K562 (cell line): ENCODE results near the gene XRRA1.

Source experiments
- CBFA2T3 ChIP-seq: fragments of 450-650 bp; IDR thresholded peaks from 2 replicates; pipeline ENCODE4 v1.6.1; 2017
- ETV5 ChIP-seq: sonication (generic); formaldehyde crosslinking; IDR thresholded peaks from 2 replicates; pipeline ENCODE4 v1.4.0; 2020; ENCODE audit warnings: low read depth, mild to moderate bottlenecking, missing genetic modification reagents
- FOXK2 ChIP-seq, 2 experiments: fragments of 450-650 bp; IDR thresholded peaks in 1 of 2; conservative IDR thresholded peaks in 1 of 2; 2 replicates each; pipeline ENCODE4 v1.6.1; 2016; ENCODE audit warnings: low read depth in 2 of 2, mild to moderate bottlenecking in 1 of 2
- MAFF ChIP-seq: IDR thresholded peaks from 2 replicates; pipeline ENCODE4 v1.6.1; 2012; ENCODE audit warnings: low read length, improper control_type of control experiment
- NR2C2 ChIP-seq, 2 experiments: fragments of 200-800 bp in 1 of 2; sonication (Bioruptor generic) in 1 of 2; sonication (generic) in 1 of 2; formaldehyde crosslinking in 1 of 2; IDR thresholded peaks; 2 replicates each; pipeline versions ENCODE4 v1.6.1 to v1.8.0; 2016 to 2022; ENCODE audit warnings: mild to moderate bottlenecking in 1 of 2, missing compliant biosample characterization in 1 of 2, missing genetic modification characterization in 1 of 2, missing genetic modification reagents in 1 of 2
- POLR2AphosphoS5 ChIP-seq: IDR thresholded peaks from 2 replicates; pipeline ENCODE4 v1.6.1; 2011; ENCODE audit warnings: mild to moderate bottlenecking, low read depth, low read length, moderate library complexity; ENCODE audit not compliant: control insufficient read depth, insufficient read depth
- TCF7 ChIP-seq: sonication (generic); IDR thresholded peaks from 2 replicates; pipeline ENCODE4 v1.6.1; 2016; ENCODE audit warnings: antibody characterized with exemption, borderline replicate concordance
- ZBTB8A ChIP-seq: fragments of 450-650 bp; IDR thresholded peaks from 2 replicates; pipeline ENCODE4 v1.6.1; 2018; ENCODE audit warnings: mild to moderate bottlenecking, moderate library complexity; ENCODE audit not compliant: partially characterized antibody
- ZNF695 ChIP-seq: fragments of 450-650 bp; formaldehyde crosslinking; IDR thresholded peaks from 2 replicates; pipeline ENCODE4 v1.4.0; 2020; ENCODE audit warnings: mild to moderate bottlenecking, moderate library complexity
- TF ChIP-seq, protein P1 (sequence below), 3 experiments: IDR thresholded peaks in 2 of 3; conservative IDR thresholded peaks in 1 of 3; 2 replicates each; pipeline ENCODE4 v1.5.1; 2011 to 2012; ENCODE audit warnings: low read length in 3 of 3, mild to moderate bottlenecking in 3 of 3, control low read depth in 2 of 3, improper control_type of control experiment in 1 of 3, inconsistent platforms in 1 of 3, low read depth in 1 of 3, mixed read lengths in 1 of 3, moderate library complexity in 1 of 3; ENCODE audit not compliant: insufficient read depth in 2 of 3
- TF ChIP-seq, protein P2 (sequence below): fragments of 250-450 bp; sonication (Bioruptor Pico); IDR thresholded peaks from 2 replicates; pipeline ENCODE4 v1.5.0; 2020; ENCODE audit warnings: mild to moderate bottlenecking
- TF ChIP-seq, protein P3 (sequence below): sonication (generic); formaldehyde crosslinking; IDR thresholded peaks from 2 replicates; pipeline ENCODE4 v1.8.1; 2022; ENCODE audit warnings: missing genetic modification reagents
- TF ChIP-seq, protein P4 (sequence below): sonication (generic); formaldehyde crosslinking; IDR thresholded peaks from 2 replicates; pipeline ENCODE4 v1.8.0; 2022; ENCODE audit warnings: mild to moderate bottlenecking, missing genetic modification reagents

DNA sequence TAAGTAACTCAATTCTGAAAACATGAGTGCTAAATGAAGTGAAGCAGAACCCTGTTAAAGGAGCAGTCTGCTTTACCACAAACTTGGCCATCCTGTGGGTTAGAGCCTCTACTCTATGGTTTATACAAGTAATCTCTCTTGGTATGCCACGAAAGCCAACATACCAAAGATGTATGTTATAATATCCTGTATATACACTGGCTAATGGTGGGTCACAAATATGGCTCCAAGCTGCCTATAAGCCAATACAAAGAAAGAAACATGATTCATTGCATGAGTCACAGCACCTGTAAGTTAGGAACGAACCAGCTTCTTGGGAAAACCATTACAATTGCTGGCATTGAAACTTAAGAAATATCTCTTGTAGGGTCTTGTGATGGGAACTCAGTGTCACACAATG lies 16.1 kb downstream of the XRRA1 start:
- TF ChIP-seq, protein P1, sequence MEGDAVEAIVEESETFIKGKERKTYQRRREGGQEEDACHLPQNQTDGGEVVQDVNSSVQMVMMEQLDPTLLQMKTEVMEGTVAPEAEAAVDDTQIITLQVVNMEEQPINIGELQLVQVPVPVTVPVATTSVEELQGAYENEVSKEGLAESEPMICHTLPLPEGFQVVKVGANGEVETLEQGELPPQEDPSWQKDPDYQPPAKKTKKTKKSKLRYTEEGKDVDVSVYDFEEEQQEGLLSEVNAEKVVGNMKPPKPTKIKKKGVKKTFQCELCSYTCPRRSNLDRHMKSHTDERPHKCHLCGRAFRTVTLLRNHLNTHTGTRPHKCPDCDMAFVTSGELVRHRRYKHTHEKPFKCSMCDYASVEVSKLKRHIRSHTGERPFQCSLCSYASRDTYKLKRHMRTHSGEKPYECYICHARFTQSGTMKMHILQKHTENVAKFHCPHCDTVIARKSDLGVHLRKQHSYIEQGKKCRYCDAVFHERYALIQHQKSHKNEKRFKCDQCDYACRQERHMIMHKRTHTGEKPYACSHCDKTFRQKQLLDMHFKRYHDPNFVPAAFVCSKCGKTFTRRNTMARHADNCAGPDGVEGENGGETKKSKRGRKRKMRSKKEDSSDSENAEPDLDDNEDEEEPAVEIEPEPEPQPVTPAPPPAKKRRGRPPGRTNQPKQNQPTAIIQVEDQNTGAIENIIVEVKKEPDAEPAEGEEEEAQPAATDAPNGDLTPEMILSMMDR (IDR thresholded peaks at IDR 0.05 in 2 of 3, conservative IDR thresholded peaks at IDR 0.05 in 1 of 3; ENCODE audit: insufficient read depth in 2 of 3, low read depth in 1 of 3, low read length in 3 of 3) = no peak
- TF ChIP-seq ETV5 = no peak
- TF ChIP-seq CBFA2T3 = no peak
- no peak for TF ChIP-seq TCF7
- TF ChIP-seq FOXK2 (conservative IDR thresholded peaks at IDR 0.05 in 1 of 2, IDR thresholded peaks at IDR 0.05 in 1 of 2; ENCODE audit: low read depth in 2 of 2) = no peak
- TF ChIP-seq MAFF = no peak
- no peak for TF ChIP-seq NR2C2 (CRISPR knock-in tag; IDR thresholded peaks at IDR 0.05)
- no peak for TF ChIP-seq NR2C2 (tag; IDR thresholded peaks at IDR 0.05)
- TF ChIP-seq, protein P2, sequence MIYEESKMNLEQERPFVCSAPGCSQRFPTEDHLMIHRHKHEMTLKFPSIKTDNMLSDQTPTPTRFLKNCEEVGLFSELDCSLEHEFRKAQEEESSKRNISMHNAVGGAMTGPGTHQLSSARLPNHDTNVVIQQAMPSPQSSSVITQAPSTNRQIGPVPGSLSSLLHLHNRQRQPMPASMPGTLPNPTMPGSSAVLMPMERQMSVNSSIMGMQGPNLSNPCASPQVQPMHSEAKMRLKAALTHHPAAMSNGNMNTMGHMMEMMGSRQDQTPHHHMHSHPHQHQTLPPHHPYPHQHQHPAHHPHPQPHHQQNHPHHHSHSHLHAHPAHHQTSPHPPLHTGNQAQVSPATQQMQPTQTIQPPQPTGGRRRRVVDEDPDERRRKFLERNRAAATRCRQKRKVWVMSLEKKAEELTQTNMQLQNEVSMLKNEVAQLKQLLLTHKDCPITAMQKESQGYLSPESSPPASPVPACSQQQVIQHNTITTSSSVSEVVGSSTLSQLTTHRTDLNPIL (CRISPR knock-in tag) = no peak
- TF ChIP-seq ZBTB8A = no peak
- TF ChIP-seq, protein P3, sequence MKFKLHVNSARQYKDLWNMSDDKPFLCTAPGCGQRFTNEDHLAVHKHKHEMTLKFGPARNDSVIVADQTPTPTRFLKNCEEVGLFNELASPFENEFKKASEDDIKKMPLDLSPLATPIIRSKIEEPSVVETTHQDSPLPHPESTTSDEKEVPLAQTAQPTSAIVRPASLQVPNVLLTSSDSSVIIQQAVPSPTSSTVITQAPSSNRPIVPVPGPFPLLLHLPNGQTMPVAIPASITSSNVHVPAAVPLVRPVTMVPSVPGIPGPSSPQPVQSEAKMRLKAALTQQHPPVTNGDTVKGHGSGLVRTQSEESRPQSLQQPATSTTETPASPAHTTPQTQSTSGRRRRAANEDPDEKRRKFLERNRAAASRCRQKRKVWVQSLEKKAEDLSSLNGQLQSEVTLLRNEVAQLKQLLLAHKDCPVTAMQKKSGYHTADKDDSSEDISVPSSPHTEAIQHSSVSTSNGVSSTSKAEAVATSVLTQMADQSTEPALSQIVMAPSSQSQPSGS (CRISPR knock-in tag) = no peak
- no peak for TF ChIP-seq POLR2AphosphoS5
- no peak for TF ChIP-seq ZNF695 (CRISPR knock-in tag)
- TF ChIP-seq, protein P4, sequence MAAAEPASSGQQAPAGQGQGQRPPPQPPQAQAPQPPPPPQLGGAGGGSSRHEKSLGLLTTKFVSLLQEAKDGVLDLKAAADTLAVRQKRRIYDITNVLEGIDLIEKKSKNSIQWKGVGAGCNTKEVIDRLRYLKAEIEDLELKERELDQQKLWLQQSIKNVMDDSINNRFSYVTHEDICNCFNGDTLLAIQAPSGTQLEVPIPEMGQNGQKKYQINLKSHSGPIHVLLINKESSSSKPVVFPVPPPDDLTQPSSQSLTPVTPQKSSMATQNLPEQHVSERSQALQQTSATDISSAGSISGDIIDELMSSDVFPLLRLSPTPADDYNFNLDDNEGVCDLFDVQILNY (CRISPR knock-in tag) = no peak
